GM18526 (cell line): ENCODE measurements around the gene DERL2.
A peak's percentile ranks its signal among the peaks of the same experiment; 100 is the strongest.

Experiments
- POLR2A ChIP-seq: IDR thresholded peaks from 3 replicates; pipeline ENCODE4 v1.6.1; 2011; ENCODE audit not compliant: insufficient read length; ENCODE audit errors: extremely low read depth

Gene DERL2

GRCh38 chr17:5485270-5486205, at the start of gene DERL2:
TSS of gene DERL2 (minus strand) at chr17:5486178. CDS start at chr17:5486161, 17 bp downstream.
- TF ChIP-seq POLR2A: peak; percentile 64

GRCh38 chr17:5535436-5535835, 49.5 kb upstream of the DERL2 start:
- no peak for TF ChIP-seq POLR2A

GRCh38 chr17:5533486-5534315, 47.7 kb upstream of the DERL2 start:
- TF ChIP-seq POLR2A: no peak

GRCh38 chr17:5532581-5532980, 46.6 kb upstream of the DERL2 start:
- no peak for TF ChIP-seq POLR2A

- TF ChIP-seq POLR2A: no peak
These were observed 45.1 kb upstream of the DERL2 start for GRCh38 chr17:5531085-5531418.

GRCh38 chr17:5530265-5531084, 44.5 kb upstream of the DERL2 start:
- TF ChIP-seq POLR2A: no peak

GRCh38 chr17:5527601-5528250, 41.7 kb upstream of the DERL2 start:
- TF ChIP-seq POLR2A: no peak

- no peak for TF ChIP-seq POLR2A
These were observed 41.0 kb upstream of the DERL2 start for GRCh38 chr17:5526821-5527598.

- TF ChIP-seq POLR2A: no peak
These were observed 37.3 kb upstream of the DERL2 start for GRCh38 chr17:5523249-5523648.

GRCh38 chr17:5522476-5522875, 36.5 kb upstream of the DERL2 start:
- TF ChIP-seq POLR2A: no peak

- no peak for TF ChIP-seq POLR2A
These were observed 30.2 kb upstream of the DERL2 start for GRCh38 chr17:5516060-5516792.

- TF ChIP-seq POLR2A: no peak
These were observed 29.0 kb upstream of the DERL2 start for GRCh38 chr17:5514976-5515375.

- TF ChIP-seq POLR2A: no peak
These were observed 27.6 kb upstream of the DERL2 start for GRCh38 chr17:5513628-5514027.
